ENCODE results near the gene MAGI2.
A peak's percentile ranks its signal among the peaks of the same experiment; 100 is the strongest.
"Not testable (repeated sequence)": the region's sequence is repeated elsewhere in the genome, so short reads cannot be mapped to it uniquely, and the experiment has no call there.

MAGI2 gene

DNA sequence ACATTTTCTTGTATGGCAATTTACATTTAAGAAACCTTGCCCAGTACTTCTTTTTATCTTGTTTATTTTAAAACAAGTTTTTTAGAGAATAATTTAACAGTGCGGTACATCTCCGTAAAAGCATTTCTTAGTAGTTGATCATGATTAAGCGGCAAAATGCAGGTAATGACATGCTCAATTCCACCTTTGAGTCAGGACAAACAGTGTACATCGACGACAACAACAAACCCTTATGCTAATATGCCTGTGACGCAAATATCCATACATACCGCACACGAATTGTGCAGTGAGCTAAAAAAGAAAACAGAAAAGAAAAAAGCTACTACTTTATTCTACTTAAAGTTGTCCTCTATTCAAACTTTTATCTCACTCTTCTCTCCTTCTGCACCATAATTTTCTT is 1.9 kb downstream of the MAGI2 start:
- no peak for DNase-seq (ENCODE audit: low spot score)

DNA sequence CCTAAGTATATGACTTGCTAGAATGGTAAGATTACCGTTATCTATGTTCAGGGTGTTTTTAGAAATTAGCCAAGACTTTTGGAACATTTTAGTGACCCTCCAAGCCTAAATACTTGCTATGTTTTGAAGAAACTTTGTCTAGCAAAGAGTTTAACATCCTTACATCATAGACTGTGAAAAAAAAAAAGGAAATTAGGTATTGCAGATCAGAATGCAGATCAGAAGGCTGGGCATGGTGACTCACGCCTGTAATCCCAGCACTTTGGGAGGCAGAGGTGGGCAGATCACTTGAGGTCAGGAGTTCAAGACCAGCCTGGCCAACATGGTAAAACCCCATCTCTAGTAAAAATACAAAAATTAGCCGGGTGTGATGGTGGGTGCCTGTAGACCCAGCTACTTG is 10.7 kb downstream of the MAGI2 start:
- DNase-seq (ENCODE audit: low spot score), result not testable (repeated sequence)

GRCh38 chr7:79436378-79436777 is 17.1 kb downstream of the MAGI2 start:
- DNase-seq (ENCODE audit: low spot score), result no peak

GRCh38 chr7:79434867-79435266 is 18.6 kb downstream of the MAGI2 start:
- DNase-seq (ENCODE audit: low spot score), result no peak

DNA sequence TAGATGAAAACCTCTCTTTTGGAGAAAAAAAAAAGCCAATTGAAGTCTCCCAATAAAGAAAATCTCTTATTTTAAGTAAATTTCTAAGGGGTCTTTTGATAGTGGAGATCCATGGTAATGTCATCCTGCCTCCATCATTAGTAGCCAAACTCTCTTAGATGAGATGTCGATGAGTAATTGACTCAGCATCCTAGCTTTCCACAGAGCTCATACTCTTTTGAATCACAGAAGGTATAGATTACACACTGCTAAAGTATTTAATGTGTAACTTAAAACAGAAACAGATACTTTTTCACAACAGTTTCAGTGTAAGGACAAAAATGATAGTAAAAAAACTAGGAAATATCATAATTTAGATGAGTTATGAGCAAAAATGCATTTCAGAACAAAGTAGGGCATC is 19.4 kb downstream of the MAGI2 start:
- DNase-seq (ENCODE audit: low spot score), result no peak

DNA sequence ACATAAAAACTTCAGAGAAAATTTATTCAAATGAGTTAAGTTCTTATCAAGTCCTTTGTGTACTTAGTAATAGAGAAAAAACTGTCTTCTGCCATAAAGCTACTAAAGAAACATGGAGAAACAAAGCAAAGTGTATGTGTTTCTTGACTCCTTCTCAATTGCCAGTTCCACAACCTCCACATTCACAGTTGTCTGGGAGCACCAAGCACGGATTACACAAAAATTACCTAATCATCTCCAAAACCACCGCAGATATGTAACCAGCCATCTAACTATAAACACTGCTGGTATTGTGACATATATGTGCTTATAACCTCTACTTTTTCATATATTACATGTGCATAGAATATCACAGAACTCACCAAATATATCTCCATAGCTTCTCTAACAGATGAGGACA is 23.1 kb downstream of the MAGI2 start:
- DNase-seq (ENCODE audit: low spot score), result no peak

DNA sequence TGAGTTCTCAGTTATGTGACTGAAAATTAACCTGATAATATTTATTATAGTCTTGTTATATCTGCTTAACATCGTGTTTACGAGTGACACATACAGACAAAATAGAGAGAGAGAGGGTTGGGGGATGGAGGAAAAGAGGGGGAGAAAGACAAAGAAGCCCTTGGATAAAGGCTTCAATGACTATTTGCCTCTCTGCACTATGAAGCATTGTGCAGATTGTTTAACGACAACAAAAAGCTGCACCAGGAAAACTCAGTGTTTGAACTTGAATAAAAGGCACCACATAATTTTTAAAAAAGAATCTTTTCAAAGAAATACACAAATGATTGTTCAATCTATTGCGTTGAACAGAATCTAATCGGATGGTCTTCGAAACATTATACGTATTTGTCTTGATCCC is 27.8 kb downstream of the MAGI2 start:
- DNase-seq (ENCODE audit: low spot score), result peak; percentile 81

GRCh38 chr7:79421751-79422150 is 31.7 kb downstream of the MAGI2 start:
- DNase-seq (ENCODE audit: low spot score), result no peak

DNA sequence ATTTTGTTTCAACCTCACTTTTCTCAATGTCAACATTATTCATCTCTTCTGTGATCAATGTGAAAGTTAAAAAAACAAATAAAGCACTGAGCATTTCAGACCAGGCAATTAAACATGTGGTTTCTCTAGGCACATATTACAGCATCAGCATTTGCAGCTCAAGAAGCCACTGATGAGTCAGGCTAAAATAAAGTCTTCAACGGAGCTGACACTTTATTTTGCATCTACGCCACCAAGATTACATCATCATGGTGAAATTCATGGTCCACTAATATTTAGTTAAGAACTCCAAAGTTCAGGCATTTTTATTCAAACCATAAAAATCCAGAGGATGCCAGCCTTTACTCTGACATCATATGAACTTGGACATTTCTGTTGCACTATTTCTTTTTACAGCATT is 33.0 kb downstream of the MAGI2 start:
- no peak for DNase-seq (ENCODE audit: low spot score)

GRCh38 chr7:79414910-79415309 is 38.6 kb downstream of the MAGI2 start:
- DNase-seq (ENCODE audit: low spot score), result no peak

DNA sequence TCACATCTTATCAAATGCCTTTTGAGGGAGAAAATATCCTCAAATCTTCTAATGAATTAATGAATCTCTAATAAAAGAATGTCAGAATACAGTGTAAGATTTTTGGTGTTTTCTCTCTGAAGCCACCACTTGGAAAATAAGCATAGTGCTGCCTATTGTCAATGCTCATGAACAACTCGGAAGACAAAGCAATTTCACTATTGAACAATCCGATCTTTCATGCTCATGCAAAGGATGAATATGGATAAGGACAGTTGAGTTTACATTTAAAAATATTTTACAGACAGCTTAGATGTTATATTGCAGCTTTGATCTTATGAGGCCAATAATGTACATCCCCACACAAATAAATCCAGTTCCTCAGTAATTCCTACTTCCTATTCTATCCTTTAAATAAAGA is 40.6 kb downstream of the MAGI2 start:
- DNase-seq (ENCODE audit: low spot score), result no peak

DNA sequence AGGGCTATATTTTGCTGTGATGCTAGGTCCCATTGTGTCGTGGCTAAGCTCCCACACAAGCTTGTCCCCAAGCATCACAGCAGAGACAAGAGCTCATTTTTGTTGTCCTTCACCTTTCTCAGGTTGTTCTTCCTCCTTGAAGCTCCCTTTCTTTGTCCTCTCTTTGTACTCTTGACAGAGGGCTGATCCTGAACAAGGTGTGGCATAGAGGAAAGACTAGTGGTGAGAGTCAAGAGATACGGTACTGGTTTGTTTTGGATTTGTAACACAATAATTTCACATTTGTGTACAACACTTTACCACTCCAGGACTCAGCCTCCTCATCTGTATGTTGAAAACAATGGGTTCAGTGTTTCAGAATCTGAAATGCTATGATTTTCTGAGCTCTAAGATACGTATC is 41.0 kb downstream of the MAGI2 start:
- no peak for DNase-seq (ENCODE audit: low spot score)

DNA sequence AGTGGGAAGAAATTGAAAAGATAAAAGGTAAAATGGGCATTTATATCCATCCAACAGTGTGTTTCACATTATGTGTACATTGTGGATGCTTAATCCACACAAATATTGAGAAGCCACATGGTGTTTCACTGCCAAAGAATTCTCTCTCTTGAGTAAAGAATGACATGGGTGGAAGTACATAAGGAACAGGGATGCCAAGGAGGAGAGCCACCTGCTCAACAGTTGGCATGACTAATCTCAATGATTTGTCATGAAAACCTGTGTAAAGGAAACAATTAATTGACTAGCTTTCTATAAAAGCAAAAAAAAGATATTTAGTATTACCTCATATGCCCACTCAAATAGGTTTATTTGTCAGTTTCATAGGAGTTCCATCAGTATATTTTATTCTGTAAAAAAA is 43.1 kb downstream of the MAGI2 start:
- no peak for DNase-seq (ENCODE audit: low spot score)

- DNase-seq (ENCODE audit: low spot score), result no peak
Observed at GRCh38 chr7:79407351-79407750, 46.1 kb downstream of the MAGI2 start.

DNA sequence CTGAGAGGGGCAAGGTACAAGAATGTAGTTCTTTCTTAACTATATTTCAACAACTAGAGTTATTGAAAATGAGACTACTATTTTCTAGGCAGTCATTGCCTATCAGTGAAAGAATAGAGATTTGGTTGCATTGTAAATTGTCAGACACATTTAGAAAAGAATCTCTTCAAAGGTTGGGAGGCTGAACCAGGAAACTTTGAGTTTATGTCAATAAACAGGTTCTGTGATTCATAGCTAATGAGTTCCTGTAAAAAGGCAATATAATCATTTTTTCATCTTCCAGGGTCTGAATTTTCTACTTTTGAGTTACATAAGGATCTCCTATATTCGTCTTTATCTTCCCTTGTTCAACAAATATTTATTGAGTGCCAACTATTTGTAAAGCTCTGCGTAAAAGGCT is 47.1 kb downstream of the MAGI2 start:
- DNase-seq (ENCODE audit: low spot score), result no peak

DNA sequence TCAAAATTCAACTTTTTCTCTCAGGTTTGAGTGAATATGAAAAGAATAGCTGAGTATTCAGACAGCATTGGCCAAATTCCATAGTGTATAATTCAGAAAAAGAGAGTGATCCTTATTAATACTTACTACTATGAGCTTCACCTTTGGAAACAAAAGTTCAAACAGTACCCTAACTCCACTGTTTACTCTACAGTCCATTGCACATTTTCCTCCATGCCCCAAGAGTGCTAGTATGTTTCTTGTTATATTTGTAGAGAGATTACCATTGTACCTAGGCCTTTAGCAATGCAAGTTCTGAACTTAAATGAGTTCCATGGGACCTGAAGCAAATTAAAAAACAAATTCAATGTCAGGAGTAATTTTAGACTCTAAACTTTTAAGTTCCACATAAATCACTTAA is 48.1 kb downstream of the MAGI2 start:
- DNase-seq (ENCODE audit: low spot score), result no peak

DNA sequence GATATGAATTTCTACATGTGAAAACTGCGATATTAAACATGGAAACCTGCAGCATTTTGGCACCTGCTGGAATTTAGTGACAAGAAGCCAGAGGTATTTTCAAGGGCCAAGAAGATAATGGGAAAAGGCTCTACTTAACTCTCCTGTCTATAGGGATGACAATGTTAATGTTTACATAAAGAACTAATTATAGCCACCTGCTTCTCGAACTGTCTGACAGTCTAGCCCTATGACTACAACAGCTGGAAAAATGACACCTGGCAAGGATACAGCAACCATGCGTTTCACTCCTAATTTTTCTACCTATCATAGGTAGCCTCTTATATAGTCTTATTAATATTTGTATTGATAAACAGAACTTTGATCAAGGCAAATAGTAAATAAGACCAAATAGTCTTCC is 49.6 kb downstream of the MAGI2 start:
- DNase-seq (ENCODE audit: low spot score), result no peak

DNA sequence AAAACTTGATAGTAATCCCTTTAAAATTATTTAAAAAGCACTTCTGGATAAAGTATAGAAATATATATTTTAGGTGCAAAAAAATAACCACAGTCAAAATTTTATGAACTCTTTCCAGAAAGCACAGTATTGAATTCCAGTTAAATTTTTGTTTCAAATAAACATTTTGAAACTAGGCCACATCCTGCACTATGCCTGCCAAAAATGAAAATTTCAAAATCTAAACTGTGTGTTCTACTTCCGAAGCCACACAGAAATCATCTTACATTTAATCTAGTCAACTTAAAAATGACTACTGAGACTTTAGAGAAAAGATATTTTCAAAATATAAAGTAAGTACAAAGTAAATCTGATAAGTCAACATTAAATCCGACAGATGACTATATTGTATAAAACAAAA is 50.0 kb downstream of the MAGI2 start:
- DNase-seq (ENCODE audit: low spot score), result no peak

- DNase-seq (ENCODE audit: low spot score), result no peak
Observed at GRCh38 chr7:79401254-79401653, 52.2 kb downstream of the MAGI2 start.

DNA sequence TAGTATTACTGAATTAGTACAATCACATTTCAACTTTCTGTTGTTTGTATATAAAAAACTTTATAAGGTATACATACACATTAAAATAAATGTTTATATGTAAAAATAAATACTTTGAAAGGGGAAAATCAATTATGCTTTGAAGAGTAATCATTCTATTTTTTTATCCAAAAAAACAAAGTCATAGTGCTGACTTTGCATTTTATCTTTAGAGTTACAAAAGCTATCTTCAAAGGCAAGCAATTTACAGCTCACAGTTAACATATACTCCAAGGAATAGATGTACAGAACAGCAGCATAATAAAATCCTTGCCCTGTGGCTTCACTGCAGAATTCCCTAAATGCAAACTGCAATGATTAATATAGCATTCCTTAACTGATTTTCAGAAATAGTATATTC is 53.2 kb downstream of the MAGI2 start:
- DNase-seq (ENCODE audit: low spot score), result no peak

- DNase-seq (ENCODE audit: low spot score), result no peak
Observed at GRCh38 chr7:79398138-79398749, 55.2 kb downstream of the MAGI2 start.

GRCh38 chr7:79386688-79387422 is 66.6 kb downstream of the MAGI2 start:
- no peak for DNase-seq (ENCODE audit: low spot score)

- DNase-seq (ENCODE audit: low spot score), result no peak
Observed at GRCh38 chr7:79381921-79382320, 71.5 kb downstream of the MAGI2 start.

GRCh38 chr7:79377097-79377496 is 76.4 kb downstream of the MAGI2 start:
- no peak for DNase-seq (ENCODE audit: low spot score)
